Measurements from ENCODE around the gene PTPN1. TPM values are rescaled to one million over a fixed set of nuclear protein-coding genes. Genes with fewer than 3 reads are reported as not detected.

Gene PTPN1
- total and polyA plus RNA-seq, 10 of the 15 experiments (the other 5 are each of a cell fraction or from before 2014, with no cell fraction given) = 15.9 to 74.7 (median 43.9) TPM

DNA sequence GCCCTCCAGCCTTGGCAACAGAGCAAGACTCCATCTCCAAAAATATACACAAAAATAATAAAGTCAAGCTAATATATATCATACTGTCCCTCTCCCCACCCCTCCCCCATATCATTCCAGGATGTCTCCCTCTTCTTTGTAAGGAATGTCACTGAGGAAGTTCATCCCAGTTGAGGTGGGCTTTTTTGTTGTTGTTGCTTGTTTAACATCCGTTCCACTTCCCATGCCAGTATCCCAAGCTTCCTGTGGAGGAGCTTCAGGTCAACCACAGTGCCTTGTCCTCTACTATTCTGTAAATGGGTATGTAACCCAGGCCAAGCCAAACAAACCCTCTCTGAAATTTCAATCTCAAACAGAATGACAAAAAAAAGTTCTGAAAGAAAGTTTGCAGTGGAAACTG, 19.0 kb upstream of the PTPN1 start:
- DNase-seq (ENCODE audit: low read depth, low spot score) (no peak), ATAC-seq (no peak), FAIRE-seq (no peak)
- no peaks in the 10 kb centered on the region for H3K79me2 ChIP-seq (ENCODE audit: control insufficient read depth, insufficient read depth, low read length)
- no peak overlapping the region for H3K27ac ChIP-seq (ENCODE audit: control insufficient read depth, insufficient read depth)
- no TSS peak for BruUV-seq (replicated peaks)
- 50% methylated on average over 1 of the region's 1 CpG for WGBS (ENCODE audit: insufficient coverage, insufficient replicate concordance, low lambda C conversion rate, missing lambda C conversion rate)
- H3K9me3 ChIP-seq (replicated peaks; ENCODE audit: control insufficient read depth, insufficient read depth, low read length) = no peaks in the 10 kb centered on the region
- TF ChIP-seq SIN3A (IDR thresholded peaks at IDR 0.05; ENCODE audit: low read depth, low read length) = no peak
- TF ChIP-seq, protein P1, sequence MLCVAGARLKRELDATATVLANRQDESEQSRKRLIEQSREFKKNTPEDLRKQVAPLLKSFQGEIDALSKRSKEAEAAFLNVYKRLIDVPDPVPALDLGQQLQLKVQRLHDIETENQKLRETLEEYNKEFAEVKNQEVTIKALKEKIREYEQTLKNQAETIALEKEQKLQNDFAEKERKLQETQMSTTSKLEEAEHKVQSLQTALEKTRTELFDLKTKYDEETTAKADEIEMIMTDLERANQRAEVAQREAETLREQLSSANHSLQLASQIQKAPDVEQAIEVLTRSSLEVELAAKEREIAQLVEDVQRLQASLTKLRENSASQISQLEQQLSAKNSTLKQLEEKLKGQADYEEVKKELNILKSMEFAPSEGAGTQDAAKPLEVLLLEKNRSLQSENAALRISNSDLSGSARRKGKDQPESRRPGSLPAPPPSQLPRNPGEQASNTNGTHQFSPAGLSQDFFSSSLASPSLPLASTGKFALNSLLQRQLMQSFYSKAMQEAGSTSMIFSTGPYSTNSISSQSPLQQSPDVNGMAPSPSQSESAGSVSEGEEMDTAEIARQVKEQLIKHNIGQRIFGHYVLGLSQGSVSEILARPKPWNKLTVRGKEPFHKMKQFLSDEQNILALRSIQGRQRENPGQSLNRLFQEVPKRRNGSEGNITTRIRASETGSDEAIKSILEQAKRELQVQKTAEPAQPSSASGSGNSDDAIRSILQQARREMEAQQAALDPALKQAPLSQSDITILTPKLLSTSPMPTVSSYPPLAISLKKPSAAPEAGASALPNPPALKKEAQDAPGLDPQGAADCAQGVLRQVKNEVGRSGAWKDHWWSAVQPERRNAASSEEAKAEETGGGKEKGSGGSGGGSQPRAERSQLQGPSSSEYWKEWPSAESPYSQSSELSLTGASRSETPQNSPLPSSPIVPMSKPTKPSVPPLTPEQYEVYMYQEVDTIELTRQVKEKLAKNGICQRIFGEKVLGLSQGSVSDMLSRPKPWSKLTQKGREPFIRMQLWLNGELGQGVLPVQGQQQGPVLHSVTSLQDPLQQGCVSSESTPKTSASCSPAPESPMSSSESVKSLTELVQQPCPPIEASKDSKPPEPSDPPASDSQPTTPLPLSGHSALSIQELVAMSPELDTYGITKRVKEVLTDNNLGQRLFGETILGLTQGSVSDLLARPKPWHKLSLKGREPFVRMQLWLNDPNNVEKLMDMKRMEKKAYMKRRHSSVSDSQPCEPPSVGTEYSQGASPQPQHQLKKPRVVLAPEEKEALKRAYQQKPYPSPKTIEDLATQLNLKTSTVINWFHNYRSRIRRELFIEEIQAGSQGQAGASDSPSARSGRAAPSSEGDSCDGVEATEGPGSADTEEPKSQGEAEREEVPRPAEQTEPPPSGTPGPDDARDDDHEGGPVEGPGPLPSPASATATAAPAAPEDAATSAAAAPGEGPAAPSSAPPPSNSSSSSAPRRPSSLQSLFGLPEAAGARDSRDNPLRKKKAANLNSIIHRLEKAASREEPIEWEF (IDR thresholded peaks at IDR 0.05; ENCODE audit: insufficient replicate concordance, low read depth, low read length) = no peak
- TF ChIP-seq HDGF (IDR thresholded peaks at IDR 0.05) = no peak
- TF ChIP-seq, protein P2, sequence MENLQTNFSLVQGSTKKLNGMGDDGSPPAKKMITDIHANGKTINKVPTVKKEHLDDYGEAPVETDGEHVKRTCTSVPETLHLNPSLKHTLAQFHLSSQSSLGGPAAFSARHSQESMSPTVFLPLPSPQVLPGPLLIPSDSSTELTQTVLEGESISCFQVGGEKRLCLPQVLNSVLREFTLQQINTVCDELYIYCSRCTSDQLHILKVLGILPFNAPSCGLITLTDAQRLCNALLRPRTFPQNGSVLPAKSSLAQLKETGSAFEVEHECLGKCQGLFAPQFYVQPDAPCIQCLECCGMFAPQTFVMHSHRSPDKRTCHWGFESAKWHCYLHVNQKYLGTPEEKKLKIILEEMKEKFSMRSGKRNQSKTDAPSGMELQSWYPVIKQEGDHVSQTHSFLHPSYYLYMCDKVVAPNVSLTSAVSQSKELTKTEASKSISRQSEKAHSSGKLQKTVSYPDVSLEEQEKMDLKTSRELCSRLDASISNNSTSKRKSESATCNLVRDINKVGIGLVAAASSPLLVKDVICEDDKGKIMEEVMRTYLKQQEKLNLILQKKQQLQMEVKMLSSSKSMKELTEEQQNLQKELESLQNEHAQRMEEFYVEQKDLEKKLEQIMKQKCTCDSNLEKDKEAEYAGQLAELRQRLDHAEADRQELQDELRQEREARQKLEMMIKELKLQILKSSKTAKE (IDR thresholded peaks at IDR 0.05; ENCODE audit: low read depth, poor library complexity, severe bottlenecking) = no peak
- no peak for TF ChIP-seq MEF2A (IDR thresholded peaks at IDR 0.05; ENCODE audit: insufficient read depth, low read depth, low read length)
- TF ChIP-seq IKZF1 (conservative IDR thresholded peaks at IDR 0.05) = no peak
- ChIA-PET POLR2A (interaction anchor here (0.8 to 1.6 kb wide), 3 partner anchors 11 to 20 kb away, joined by 4 to 9 read pairs (median 4); no protein-coding TSS in a partner anchor), RAD21 (ENCODE audit: unreplicated experiment) (no interaction called here), SMC1A (ENCODE audit: uncharacterized antibody, unreplicated experiment) (interaction anchor here (1.0 to 95.1 kb wide), 4 partner anchors 8 to 55 kb away, joined by 5 to 2799 read pairs (median 6); partner anchors contain the start of gene PTPN1), CTCF (interaction anchor here (0.9 to 2.7 kb wide), 3 partner anchors 11 to 85 kb away, joined by 4 to 7 read pairs (median 7); no protein-coding TSS in a partner anchor)
- no peaks in the 10 kb centered on the region for H3K27me3 ChIP-seq (replicated peaks in 1 of 2; ENCODE audit: control insufficient read depth in 2 of 2, insufficient read depth in 2 of 2, low read length in 1 of 2)
- H4K20me1 ChIP-seq (ENCODE audit: control insufficient read depth, insufficient read depth) = no peaks in the 10 kb centered on the region
- intact Hi-C loops (cut with micrococcal nuclease; ENCODE audit: unreplicated experiment) = no loop called here
- H3K4me2 ChIP-seq (ENCODE audit: control insufficient read depth, insufficient read depth) = no peak overlapping the region
- peaks cover 28% of the 10 kb centered on the region for H3K4me1 ChIP-seq (ENCODE audit: control insufficient read depth, insufficient read depth, low read length)
- H3K4me3 ChIP-seq = no peak overlapping the region
- H2AFZ ChIP-seq (ENCODE audit: control insufficient read depth, low read depth, low read length) = no peak overlapping the region
- no peak overlapping the region for H3K9ac ChIP-seq (ENCODE audit: control insufficient read depth, insufficient read depth, low read length)
- in situ Hi-C loops (cut with MboI) = no loop called here
- H3K36me3 ChIP-seq (ENCODE audit: control insufficient read depth in 2 of 2, insufficient read depth in 2 of 2, low read length in 1 of 2) = no peaks in the 10 kb centered on the region

Measured in GM12878 (cell line).